SJSA1 (cell line): ENCODE measurements around the gene HTR3D. TPM values are rescaled to one million over a fixed set of nuclear protein-coding genes. Genes with fewer than 3 reads are reported as not detected.
"Not testable (repeated sequence)": the region's sequence is repeated elsewhere in the genome, so short reads cannot be mapped to it uniquely, and the experiment has no call there.

Experiments
- DNase-seq, 2 experiments: peaks; one replicate each; pipeline ENCODE4 v3.0.0-alpha.2; 2015 to 2020; ENCODE audit warnings: low spot score in 2 of 2, low read depth in 1 of 2
- H3K27ac ChIP-seq: fragments of 250-450 bp; sonication (Bioruptor Pico); 2 replicates; pipeline ENCODE4 v1.5.1; 2020; ENCODE audit warnings: mild to moderate bottlenecking, moderate library complexity
- H3K27me3 ChIP-seq: fragments of 250-450 bp; sonication (Bioruptor Pico); replicated peaks from 2 replicates; pipeline ENCODE4 v1.5.1; 2020; ENCODE audit warnings: mild to moderate bottlenecking, moderate library complexity
- H3K36me3 ChIP-seq: fragments of 250-450 bp; sonication (Bioruptor Pico); 2 replicates; pipeline ENCODE4 v1.5.1; 2020; ENCODE audit warnings: mild to moderate bottlenecking
- H3K4me1 ChIP-seq: fragments of 250-450 bp; sonication (Bioruptor Pico); replicated peaks from 2 replicates; pipeline ENCODE4 v1.6.1; 2021; ENCODE audit warnings: mild to moderate bottlenecking
- H3K4me3 ChIP-seq: fragments of 250-450 bp; sonication (Bioruptor Pico); 2 replicates; pipeline ENCODE4 v1.5.1; 2020; ENCODE audit warnings: mild to moderate bottlenecking
- H3K9me3 ChIP-seq: fragments of 250-450 bp; sonication (Bioruptor Pico); replicated peaks from 2 replicates; pipeline ENCODE4 v1.5.1; 2020; ENCODE audit warnings: mild to moderate bottlenecking
- total RNA-seq: library from RNA; depleted of rRNA; stranded (reverse); fragments of >200 nt; shearing (Covaris generic); gene quantifications from 2 replicates; pipeline ENCODE4 v1.2.3, GENCODE V29; 2014

Gene HTR3D
- total RNA-seq, 1 experiment from 2014 or later: not detected

GRCh38 chr3:184062637-184063036, 31.1 kb downstream of the HTR3D start:
- H3K4me3 ChIP-seq: no peak overlapping the region
- no peaks in the 10 kb centered on the region for H3K9me3 ChIP-seq
- H3K4me1 ChIP-seq: peaks cover 41% of the 10 kb centered on the region
- no peak overlapping the region for H3K27ac ChIP-seq
- no peaks in the 10 kb centered on the region for H3K27me3 ChIP-seq
- no peak for DNase-seq
- no peaks in the 10 kb centered on the region for H3K36me3 ChIP-seq

GRCh38 chr3:184066211-184066610, 34.7 kb downstream of the HTR3D start:
- Histone ChIP-seq H3K9me3 (no peaks in the 10 kb centered on the region), H3K27me3 (no peaks in the 10 kb centered on the region), H3K36me3 (no peaks in the 10 kb centered on the region), H3K27ac (no peak overlapping the region; the same call in 1 of the 2 replicates), H3K4me3 (no peak overlapping the region), H3K4me1 (peaks cover 30% of the 10 kb centered on the region)
- peak; percentile 53 to 68 for DNase-seq

GRCh38 chr3:184067573-184068055, 36.1 kb downstream of the HTR3D start:
- Histone ChIP-seq H3K36me3 (no peaks in the 10 kb centered on the region), H3K4me3 (no peak overlapping the region), H3K4me1 (peaks cover 30% of the 10 kb centered on the region), H3K27ac (peak overlapping the region; percentile 33), H3K9me3 (no peaks in the 10 kb centered on the region), H3K27me3 (no peaks in the 10 kb centered on the region)
- DNase-seq: peak in 1 of 2 experiments; percentile 16

- no peak overlapping the region for H3K4me3 ChIP-seq
- no peak overlapping the region for H3K27ac ChIP-seq
- H3K27me3 ChIP-seq: no peaks in the 10 kb centered on the region
- DNase-seq: no peak
- no peaks in the 10 kb centered on the region for H3K36me3 ChIP-seq
- H3K9me3 ChIP-seq: no peaks in the 10 kb centered on the region
- H3K4me1 ChIP-seq: peaks cover 30% of the 10 kb centered on the region
Measured at GRCh38 chr3:184068344-184068743, 36.8 kb downstream of the HTR3D start.

GRCh38 chr3:184071142-184071541, 39.6 kb downstream of the HTR3D start:
- not testable (repeated sequence) for DNase-seq, H3K4me3 ChIP-seq, H3K27ac ChIP-seq

GRCh38 chr3:184073621-184074020, 42.1 kb downstream of the HTR3D start:
- H3K4me3 ChIP-seq: no peak overlapping the region
- DNase-seq: no peak
- no peaks in the 10 kb centered on the region for H3K36me3 ChIP-seq
- H3K9me3 ChIP-seq: no peaks in the 10 kb centered on the region
- peaks cover 6% of the 10 kb centered on the region for H3K4me1 ChIP-seq
- no peaks in the 10 kb centered on the region for H3K27me3 ChIP-seq
- H3K27ac ChIP-seq: no peak overlapping the region

More at GRCh38 chr3:184071142-184071541, 39.6 kb downstream of the HTR3D start:
- H3K36me3 ChIP-seq, H3K27me3 ChIP-seq, H3K9me3 ChIP-seq: not testable (repeated sequence)
- peaks cover 19% of the 10 kb centered on the region for H3K4me1 ChIP-seq

GRCh38 chr3:184075901-184076300, 44.4 kb downstream of the HTR3D start:
- no peaks in the 10 kb centered on the region for H3K9me3 ChIP-seq
- no peak overlapping the region for H3K27ac ChIP-seq
- H3K4me3 ChIP-seq: no peak overlapping the region
- DNase-seq: no peak
- no peaks in the 10 kb centered on the region for H3K36me3 ChIP-seq
- H3K4me1 ChIP-seq: peaks cover 14% of the 10 kb centered on the region
- no peaks in the 10 kb centered on the region for H3K27me3 ChIP-seq

GRCh38 chr3:184077881-184078280, 46.3 kb downstream of the HTR3D start:
- Histone ChIP-seq H3K9me3 (no peaks in the 10 kb centered on the region), H3K4me3 (no peak overlapping the region), H3K27me3 (no peaks in the 10 kb centered on the region), H3K4me1 (peaks cover 14% of the 10 kb centered on the region), H3K36me3 (no peaks in the 10 kb centered on the region), H3K27ac (no peak overlapping the region)
- no peak for DNase-seq

- DNase-seq: peak in 1 of 2 experiments; percentile 63
- H3K27me3 ChIP-seq: no peaks in the 10 kb centered on the region
- no peaks in the 10 kb centered on the region for H3K9me3 ChIP-seq
- H3K27ac ChIP-seq: 0 out of 2 replicates have a peak overlapping the region, but pooled peaks have one; percentile 8
- no peaks in the 10 kb centered on the region for H3K36me3 ChIP-seq
- no peak overlapping the region for H3K4me3 ChIP-seq
- peaks cover 14% of the 10 kb centered on the region for H3K4me1 ChIP-seq
Measured at GRCh38 chr3:184078851-184079250, 47.3 kb downstream of the HTR3D start.

- no peak for DNase-seq
- Histone ChIP-seq H3K4me1 (peaks cover 14% of the 10 kb centered on the region), H3K36me3 (no peaks in the 10 kb centered on the region), H3K4me3 (no peak overlapping the region), H3K27ac (no peak overlapping the region), H3K27me3 (no peaks in the 10 kb centered on the region), H3K9me3 (peaks cover 6% of the 10 kb centered on the region; the same call in 1 of the 2 replicates)
Measured at GRCh38 chr3:184081116-184081830, 49.7 kb downstream of the HTR3D start.

GRCh38 chr3:184082034-184082433, 50.5 kb downstream of the HTR3D start:
- H3K4me3 ChIP-seq: no peak overlapping the region
- DNase-seq: no peak
- H3K4me1 ChIP-seq: peaks cover 14% of the 10 kb centered on the region
- H3K9me3 ChIP-seq: peaks cover 6% of the 10 kb centered on the region; the same call in 1 of the 2 replicates
- H3K36me3 ChIP-seq: no peaks in the 10 kb centered on the region
- no peaks in the 10 kb centered on the region for H3K27me3 ChIP-seq
- no peak overlapping the region for H3K27ac ChIP-seq

GRCh38 chr3:184082465-184082864, 50.9 kb downstream of the HTR3D start:
- Histone ChIP-seq H3K9me3 (peaks cover 6% of the 10 kb centered on the region; the same call in 1 of the 2 replicates), H3K36me3 (no peaks in the 10 kb centered on the region), H3K27me3 (no peaks in the 10 kb centered on the region), H3K4me1 (peaks cover 14% of the 10 kb centered on the region), H3K27ac (no peak overlapping the region), H3K4me3 (no peak overlapping the region)
- DNase-seq: no peak

- H3K4me3 ChIP-seq: no peak overlapping the region
- H3K36me3 ChIP-seq: no peaks in the 10 kb centered on the region
- peaks cover 5% of the 10 kb centered on the region; the same call in 1 of the 2 replicates for H3K4me1 ChIP-seq
- H3K27me3 ChIP-seq: no peaks in the 10 kb centered on the region
- no peak for DNase-seq
- no peak overlapping the region for H3K27ac ChIP-seq
- peaks cover 6% of the 10 kb centered on the region; the same call in 1 of the 2 replicates for H3K9me3 ChIP-seq
Measured at GRCh38 chr3:184085389-184085852, 53.9 kb downstream of the HTR3D start.
